WTC11 (cell line): ENCODE data around the gene NLRP4. TPM values are rescaled to one million over a fixed set of nuclear protein-coding genes. Genes with fewer than 3 reads are reported as not detected.

ENCODE experiments used
- ATAC-seq: fragments of 200-7000 bp; cut with Tn5 transposase; 2 replicates; pipeline ENCODE4 v1.10.0; 2021; ENCODE audit warnings: mild to moderate bottlenecking, moderate library complexity
- CTCF ChIA-PET: fragments of 300-600 bp; sonication (Branson Sonifier 250); formaldehyde crosslinking; loops from one replicate; lab custom pipeline; 2021; ENCODE audit warnings: antibody characterized with exemption; lab: Charles Lee
- POLR2A ChIA-PET: fragments of 350-600 bp; sonication (Branson Sonifier 250); formaldehyde crosslinking; loops from one replicate; lab custom pipeline; 2021; ENCODE audit warnings: antibody characterized with exemption; lab: Charles Lee
- DNase-seq: peaks from one replicate; pipeline ENCODE4 v3.0.0; 2021; ENCODE audit warnings: low spot score
- H3K27ac Mint-ChIP-seq: 2 replicates; pipeline ENCODE4 v1.8.0; 2021; ENCODE audit warnings: mixed read lengths
- H3K27me3 Mint-ChIP-seq: 2 replicates; pipeline ENCODE4 v1.8.0; 2021; ENCODE audit warnings: low read depth, mild to moderate bottlenecking, moderate library complexity, mixed read lengths
- H3K36me3 Mint-ChIP-seq: 2 replicates; pipeline ENCODE4 v1.8.0; 2021; ENCODE audit warnings: mixed read lengths
- H3K4me1 Mint-ChIP-seq: 2 replicates; pipeline ENCODE4 v1.8.0; 2022; ENCODE audit warnings: mixed read lengths
- H3K4me3 Mint-ChIP-seq: 2 replicates; pipeline ENCODE4 v1.8.0; 2021; ENCODE audit warnings: mild to moderate bottlenecking, moderate library complexity, mixed read lengths
- H3K9me3 Mint-ChIP-seq: 2 replicates; pipeline ENCODE4 v1.8.0; 2021; ENCODE audit warnings: mixed read lengths
- AFF4 ChIP-seq: sonication (generic); formaldehyde crosslinking; IDR thresholded peaks from 2 replicates; pipeline ENCODE4 v1.8.1; 2023; ENCODE audit warnings: mild to moderate bottlenecking, missing genetic modification reagents, borderline replicate concordance
- ARID4B ChIP-seq: sonication (generic); formaldehyde crosslinking; IDR thresholded peaks from 2 replicates; pipeline ENCODE4 v1.8.0; 2023; ENCODE audit warnings: missing genetic modification reagents, mild to moderate bottlenecking, borderline replicate concordance
- ATF2 ChIP-seq: sonication (generic); formaldehyde crosslinking; IDR thresholded peaks from 2 replicates; pipeline ENCODE4 v1.8.1; 2022; ENCODE audit warnings: low read depth, missing genetic modification reagents, borderline replicate concordance
- CREM ChIP-seq: sonication (generic); formaldehyde crosslinking; IDR thresholded peaks from 2 replicates; pipeline ENCODE4 v1.8.1; 2022; ENCODE audit warnings: mild to moderate bottlenecking, missing genetic modification reagents, moderate library complexity
- ERG ChIP-seq: fragments of 250-450 bp; sonication (Bioruptor Pico); IDR thresholded peaks from 2 replicates; pipeline ENCODE4 v1.8.0; 2021; ENCODE audit warnings: mild to moderate bottlenecking
- ESRRA ChIP-seq: sonication (generic); formaldehyde crosslinking; IDR thresholded peaks from 2 replicates; pipeline ENCODE4 v1.8.1; 2022; ENCODE audit warnings: mild to moderate bottlenecking, missing genetic modification reagents, borderline replicate concordance
- FOXP1 ChIP-seq: sonication (generic); formaldehyde crosslinking; IDR thresholded peaks from 2 replicates; pipeline ENCODE4 v1.8.0; 2022; ENCODE audit warnings: missing genetic modification reagents, mild to moderate bottlenecking, moderate library complexity, borderline replicate concordance
- FOXP4 ChIP-seq: sonication (generic); formaldehyde crosslinking; IDR thresholded peaks from 2 replicates; pipeline ENCODE4 v1.8.0; 2022; ENCODE audit warnings: mild to moderate bottlenecking, missing genetic modification reagents
- IRF1 ChIP-seq: sonication (generic); formaldehyde crosslinking; IDR thresholded peaks from 2 replicates; pipeline ENCODE4 v1.8.0; 2023; ENCODE audit warnings: missing genetic modification reagents
- JAZF1 ChIP-seq: fragments of 250-450 bp; sonication (Bioruptor Pico); IDR thresholded peaks from 2 replicates; pipeline ENCODE4 v1.9.0; 2021; ENCODE audit warnings: moderate library complexity, mild to moderate bottlenecking, inconsistent platforms
- MLX ChIP-seq: sonication (generic); formaldehyde crosslinking; IDR thresholded peaks from 2 replicates; pipeline ENCODE4 v1.8.1; 2023; ENCODE audit warnings: mild to moderate bottlenecking, missing genetic modification reagents, moderate library complexity
- OVOL2 ChIP-seq: fragments of 250-450 bp; sonication (Bioruptor Pico); IDR thresholded peaks from 2 replicates; pipeline ENCODE4 v1.9.0; 2021; ENCODE audit warnings: mild to moderate bottlenecking, borderline replicate concordance
- PRDM15 ChIP-seq: sonication (generic); formaldehyde crosslinking; IDR thresholded peaks from 2 replicates; pipeline ENCODE4 v1.8.0; 2022; ENCODE audit warnings: missing genetic modification reagents
- RORB ChIP-seq: fragments of 250-450 bp; sonication (Bioruptor Pico); IDR thresholded peaks from 2 replicates; pipeline ENCODE4 v1.9.0; 2021; ENCODE audit warnings: mild to moderate bottlenecking
- ZMAT4 ChIP-seq: fragments of 250-450 bp; sonication (Bioruptor Pico); IDR thresholded peaks from 2 replicates; pipeline ENCODE4 v1.9.0; 2021; ENCODE audit warnings: mild to moderate bottlenecking
- ZNF317 ChIP-seq: sonication (generic); formaldehyde crosslinking; IDR thresholded peaks from 2 replicates; pipeline ENCODE4 v1.8.1; 2023; ENCODE audit warnings: low read depth, mild to moderate bottlenecking, moderate library complexity, missing genetic modification reagents, borderline replicate concordance
- ZNF671 ChIP-seq: fragments of 250-450 bp; sonication (Bioruptor Pico); IDR thresholded peaks from 2 replicates; pipeline ENCODE4 v1.8.0; 2021; ENCODE audit warnings: mild to moderate bottlenecking
- total RNA-seq: library from RNA; stranded (reverse); gene quantifications from 3 replicates; pipeline ENCODE4 v1.2.3, GENCODE V29; 2021

NLRP4 gene
- total RNA-seq, 1 experiment from 2014 or later = not detected

- Mint-ChIP-seq H3K27me3 (peaks cover 10% of the 10 kb centered on the region), H3K4me3 (no peak overlapping the region), H3K27ac (no peak overlapping the region), H3K4me1 (no peaks in the 10 kb centered on the region), H3K36me3 (peaks cover 74% of the 10 kb centered on the region), H3K9me3 (peaks cover 99% of the 10 kb centered on the region)
- no peak for ATAC-seq
- TF ChIP-seq FOXP4 (CRISPR knock-in tag) (no peak), OVOL2 (CRISPR knock-in tag) (no peak), ARID4B (CRISPR knock-in tag) (no peak), MLX (CRISPR knock-in tag) (no peak), ZNF671 (CRISPR knock-in tag) (no peak), ZNF317 (CRISPR knock-in tag) (no peak), PRDM15 (CRISPR knock-in tag) (no peak), IRF1 (no peak), CREM (no peak), RORB (CRISPR knock-in tag) (no peak), JAZF1 (CRISPR knock-in tag) (no peak), ZMAT4 (CRISPR knock-in tag) (no peak), FOXP1 (CRISPR knock-in tag) (no peak), ERG (CRISPR knock-in tag) (no peak), ESRRA (CRISPR knock-in tag) (no peak), ATF2 (CRISPR knock-in tag) (no peak), AFF4 (CRISPR knock-in tag) (no peak)
- CTCF ChIA-PET = no interaction called here
- POLR2A ChIA-PET = no interaction called here
- no peak for DNase-seq
Measured at GRCh38 chr19:55913643-55914268, 77.4 kb downstream of the NLRP4 start.
